Measurements from ENCODE around the gene DAB2IP.

DAB2IP gene

GRCh38 chr9:121667214-121667613, 15.8 kb downstream of the DAB2IP start:
- DNase-seq: no peak

- DNase-seq: no peak
These were observed 16.5 kb downstream of the DAB2IP start for GRCh38 chr9:121667890-121668289.

DNA sequence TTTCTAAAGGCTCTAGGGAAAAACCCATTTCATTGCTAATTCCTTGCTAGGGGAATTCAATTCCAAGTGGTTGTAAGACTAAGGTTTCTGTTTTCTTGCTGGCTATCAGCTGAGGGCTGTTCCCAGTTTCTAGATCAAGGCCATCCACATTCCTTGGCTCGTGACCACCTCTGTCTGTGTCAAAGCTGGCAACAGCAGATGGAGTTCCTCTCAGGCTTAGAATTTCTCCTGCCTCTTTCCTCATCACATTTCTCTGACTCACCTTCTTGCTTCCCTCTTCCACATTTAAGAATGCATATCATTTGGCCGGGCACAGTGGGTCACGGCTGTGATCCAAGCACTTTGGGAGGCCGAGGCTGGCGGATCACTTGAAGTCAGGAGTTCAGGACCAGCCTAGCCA, 19.0 kb downstream of the DAB2IP start:
- DNase-seq: no peak

DNA sequence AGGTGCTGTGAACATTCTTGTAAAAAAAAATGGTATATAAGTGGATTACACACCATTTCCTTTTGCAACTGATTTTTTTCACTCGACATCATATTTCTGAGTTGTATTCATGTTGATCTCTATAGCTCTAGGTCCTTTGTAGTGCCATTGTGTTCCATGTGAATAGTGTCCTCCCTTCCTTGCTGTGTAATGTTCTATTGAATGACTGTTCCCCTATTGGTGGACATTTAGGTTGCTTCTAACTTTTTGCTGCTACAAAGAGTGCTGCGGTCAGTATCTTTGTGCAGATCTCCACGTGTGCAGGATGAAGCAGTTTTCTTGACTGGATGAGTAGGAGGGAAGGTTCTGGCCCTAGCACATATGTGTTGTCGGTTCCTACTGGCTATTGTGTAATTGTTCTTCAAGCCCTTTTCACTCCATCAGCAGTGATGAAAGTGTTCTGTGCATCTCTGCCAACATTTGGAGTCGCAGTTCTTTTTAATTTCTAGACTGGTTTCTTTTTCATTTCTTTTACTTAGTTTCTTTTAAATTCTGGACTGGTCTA, 20.2 kb downstream of the DAB2IP start:
- no peak for DNase-seq

- no peak for DNase-seq
These were observed 20.8 kb downstream of the DAB2IP start for GRCh38 chr9:121672213-121672612.

- DNase-seq: no peak
These were observed 21.6 kb downstream of the DAB2IP start for GRCh38 chr9:121672986-121673385.

DNA sequence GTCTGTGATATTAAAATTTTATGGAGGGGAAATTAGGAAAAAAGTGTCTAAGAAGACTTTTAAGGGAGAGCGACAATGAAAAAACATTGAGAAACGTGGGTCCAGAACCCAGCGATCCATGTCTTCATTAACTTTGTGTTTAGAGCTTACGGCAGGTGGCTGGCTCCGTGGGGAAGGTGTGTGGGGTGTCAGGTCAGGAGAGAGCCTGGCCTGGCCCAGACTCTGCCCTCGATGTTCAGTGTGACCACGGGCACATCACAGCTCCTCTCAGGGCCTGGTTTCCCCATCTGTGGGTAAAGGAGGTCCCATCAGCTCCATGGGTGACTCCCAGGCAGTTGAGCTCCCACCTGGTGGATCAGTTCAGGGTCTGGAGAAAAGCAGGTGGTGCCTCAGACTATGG, 22.1 kb downstream of the DAB2IP start:
- no peak for DNase-seq

DNA sequence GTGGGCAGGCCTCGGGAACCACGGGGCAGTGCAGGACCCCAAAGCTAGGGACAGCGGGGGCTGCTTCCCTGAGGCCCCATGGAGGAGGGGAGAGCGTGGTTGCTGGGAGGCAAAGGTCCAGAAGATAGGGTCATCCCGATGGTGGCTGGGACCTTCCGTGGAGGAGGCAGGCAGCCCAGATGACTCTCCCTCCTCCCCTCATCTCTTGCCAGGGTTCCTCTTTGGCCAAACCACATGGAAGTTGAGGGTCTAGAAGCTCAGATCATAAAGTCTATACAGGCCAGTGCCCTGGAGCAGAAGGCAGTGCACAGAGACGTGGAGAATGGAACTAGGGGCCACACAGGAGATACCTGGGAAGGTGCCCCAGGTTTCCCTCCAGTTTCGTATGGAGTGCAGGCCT, 22.6 kb downstream of the DAB2IP start:
- no peak for DNase-seq

DNA sequence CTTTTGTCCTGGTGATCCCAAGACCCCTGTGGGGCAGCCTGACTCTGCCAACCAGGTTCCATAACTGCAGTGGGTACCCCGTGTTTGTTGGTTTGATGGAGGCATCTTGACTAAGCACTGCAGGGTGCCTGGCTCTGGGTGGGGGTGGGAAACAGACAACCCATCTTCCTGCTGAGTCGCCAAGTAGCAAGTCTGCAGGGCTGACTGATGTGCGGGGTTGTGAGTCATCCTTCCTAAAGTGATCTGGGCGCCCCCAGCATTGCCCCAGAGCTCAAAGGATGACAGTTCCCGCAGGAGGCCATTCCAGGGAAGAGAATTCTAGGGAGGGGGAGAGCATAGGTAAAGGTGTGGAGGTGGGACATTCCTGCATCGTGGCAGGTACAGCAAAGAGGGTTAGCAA, 23.5 kb downstream of the DAB2IP start:
- no peak for DNase-seq

DNA sequence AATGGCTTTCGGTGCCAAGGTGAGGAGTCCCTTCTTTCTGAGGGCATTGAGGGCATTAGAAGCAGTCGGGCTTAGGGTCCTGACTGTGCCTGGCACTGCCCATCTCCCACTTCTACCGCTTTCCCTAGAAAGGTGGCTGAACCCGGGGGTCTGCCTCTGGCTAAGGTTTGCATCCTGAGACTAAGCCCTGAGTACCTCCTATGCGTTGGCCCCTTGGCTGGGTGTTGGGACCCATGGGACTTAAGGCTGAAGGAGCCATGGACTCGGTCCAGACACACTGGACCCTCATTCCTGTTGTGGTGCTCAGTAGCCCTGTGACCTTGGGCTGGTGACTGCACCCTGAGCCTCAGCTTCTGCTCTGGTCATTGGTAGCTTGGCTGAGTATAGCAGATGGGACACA, 23.9 kb downstream of the DAB2IP start:
- DNase-seq: no peak

GRCh38 chr9:121675969-121676822, 24.8 kb downstream of the DAB2IP start:
- no peak for DNase-seq

GRCh38 chr9:121676926-121677325, 25.5 kb downstream of the DAB2IP start:
- DNase-seq: no peak

DNA sequence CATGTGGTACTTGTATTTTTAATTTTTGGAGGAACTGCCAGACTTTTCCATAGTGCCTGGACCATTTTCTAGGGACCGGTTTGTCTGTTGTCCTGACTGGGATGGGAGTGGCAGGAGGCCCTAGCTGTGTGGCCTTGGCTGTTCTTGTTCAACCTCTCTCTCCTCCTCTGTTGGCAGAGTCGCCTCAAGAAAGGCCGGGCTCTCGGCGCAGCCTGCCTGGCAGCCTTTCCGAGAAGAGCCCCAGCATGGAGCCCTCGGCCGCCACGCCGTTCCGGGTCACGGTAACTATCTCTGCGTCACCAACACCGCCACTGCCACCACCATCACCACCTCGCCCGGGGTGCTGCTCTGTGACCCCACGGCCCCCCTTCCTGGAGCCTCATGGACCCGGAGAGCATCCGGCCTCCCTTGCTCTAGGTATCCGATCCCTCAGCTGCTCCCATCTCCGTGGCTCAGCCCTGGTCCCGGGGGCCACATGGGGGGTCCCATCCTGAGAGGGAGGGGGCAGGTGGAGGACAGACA, 27.1 kb downstream of the DAB2IP start:
- no peak for DNase-seq

GRCh38 chr9:121679901-121680635, 28.6 kb downstream of the DAB2IP start:
- DNase-seq: no peak

GRCh38 chr9:121681404-121681803, 30.0 kb downstream of the DAB2IP start:
- no peak for DNase-seq

DNA sequence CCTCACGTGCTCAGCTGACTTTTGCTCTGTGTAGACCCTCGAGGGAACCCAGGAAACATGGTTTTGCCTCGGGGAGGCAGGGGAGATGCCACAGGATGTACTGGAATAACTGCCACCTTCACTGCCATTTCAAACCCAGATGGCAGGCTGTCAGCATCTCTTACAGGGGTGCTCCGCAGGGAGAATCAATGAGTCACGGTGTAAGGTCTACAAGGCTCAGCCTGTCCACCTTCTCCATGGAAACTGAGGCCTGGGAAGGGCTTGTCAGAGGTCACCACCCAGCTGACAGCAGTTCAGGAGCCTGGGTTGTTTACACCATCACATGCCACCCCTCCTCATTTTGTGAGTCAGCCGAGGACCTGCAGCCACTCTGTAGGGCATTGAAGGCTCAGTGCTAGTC, 30.8 kb downstream of the DAB2IP start:
- DNase-seq: no peak

DNA sequence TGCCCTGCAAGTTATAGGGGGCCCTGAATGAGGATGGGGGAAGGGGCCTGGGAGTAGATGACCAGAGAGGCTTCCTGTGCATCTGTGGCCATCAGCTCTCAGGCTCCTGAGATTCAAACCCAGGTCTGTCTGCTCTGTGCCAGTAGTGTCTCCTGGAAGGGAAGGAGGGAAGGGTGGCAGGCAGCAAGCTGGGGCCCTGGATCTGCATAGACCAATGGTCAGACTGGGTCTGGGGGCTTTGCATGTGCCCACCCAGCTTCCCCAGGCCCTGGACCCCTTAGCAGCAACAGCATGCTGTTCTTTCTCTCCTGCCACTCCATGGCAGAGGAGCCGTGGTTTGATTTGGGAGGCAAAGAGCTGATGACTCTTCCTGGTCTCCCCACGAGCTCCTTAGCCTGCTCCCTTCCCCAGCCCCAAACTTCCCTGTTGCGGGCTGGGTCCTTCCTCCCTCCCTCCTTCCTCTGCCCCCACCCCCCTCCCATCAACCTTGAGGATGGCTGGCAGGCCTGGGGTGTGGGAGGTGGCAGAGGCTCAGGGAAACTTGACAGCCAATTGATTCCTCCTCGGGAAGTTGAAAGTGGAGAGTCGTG, 31.6 kb downstream of the DAB2IP start:
- no peak for DNase-seq

DNA sequence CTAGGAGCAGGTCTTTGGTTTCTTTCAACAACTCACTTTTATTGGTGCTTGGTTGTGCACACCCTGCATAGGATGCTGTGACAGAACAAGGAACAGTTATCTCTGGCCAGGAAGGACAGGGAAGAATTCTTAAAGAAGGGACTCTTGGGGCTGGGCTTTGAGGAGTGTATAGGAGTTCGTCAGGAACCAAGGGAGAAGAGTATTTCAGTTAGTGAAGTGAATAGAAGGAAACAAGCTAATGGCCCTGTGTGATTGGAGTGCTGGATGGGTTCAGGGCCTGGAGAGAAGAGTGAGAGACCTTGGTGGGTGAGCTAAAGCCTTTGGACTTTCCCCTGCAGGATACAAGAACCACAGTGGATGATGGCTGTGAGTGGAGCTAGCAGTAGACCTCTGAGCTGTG, 32.2 kb downstream of the DAB2IP start:
- DNase-seq: no peak

GRCh38 chr9:121684381-121685145, 33.1 kb downstream of the DAB2IP start:
- DNase-seq: no peak

- no peak for DNase-seq
These were observed 33.8 kb downstream of the DAB2IP start for GRCh38 chr9:121685146-121685794.

GRCh38 chr9:121685795-121686377, 34.5 kb downstream of the DAB2IP start:
- no peak for DNase-seq

All from CD4-positive, alpha-beta T cell treated with Interferon gamma for 1 hour (primary cell).